Measurements from ENCODE around the gene FFAR3.

DNA sequence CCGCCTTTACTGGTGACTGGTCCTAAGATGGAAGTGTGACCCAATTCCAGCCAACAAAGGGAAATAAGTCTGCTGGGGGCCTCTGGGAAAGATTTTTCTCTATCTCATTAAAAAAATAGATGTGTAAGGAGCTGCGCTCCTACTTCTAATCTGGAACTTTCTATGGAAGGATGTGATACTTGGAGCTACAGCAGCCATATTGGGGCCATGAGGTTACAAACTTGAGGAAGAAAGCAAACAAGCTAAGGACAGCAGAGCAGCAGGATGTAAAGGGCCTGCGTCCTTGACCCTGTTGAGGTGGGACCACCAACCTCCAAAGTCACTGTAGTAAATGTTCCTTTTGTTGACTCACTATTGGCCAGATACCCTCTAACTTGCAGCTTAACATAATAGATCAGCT lies 20.1 kb downstream of the FFAR3 start:
- TF ChIP-seq CTCF (IDR thresholded peaks at IDR 0.05) (no peak), POLR2A (IDR thresholded peaks at IDR 0.05) (no peak)
